Activated B cell treated with CpG ODN at 0.5 μM for 24 hours (primary cell): ENCODE results near the gene IFNB1. TPM values are rescaled to one million over a fixed set of nuclear protein-coding genes. Genes with fewer than 3 reads are reported as not detected.

Experiments
- ATAC-seq: fragments of 200-7000 bp; cut with Tn5 transposase; one replicate; pipeline ENCODE4 v1.10.0; 2021; ENCODE audit warnings: low read depth, mild to moderate bottlenecking, moderate library complexity
- CTCF ChIA-PET: fragments of 350-600 bp; sonication (Branson Sonifier 250); formaldehyde crosslinking; loops from one replicate; lab custom pipeline; 2021; ENCODE audit warnings: antibody characterized with exemption; lab: Charles Lee
- POLR2A ChIA-PET: fragments of 350-600 bp; sonication (Branson Sonifier 250); formaldehyde crosslinking; loops from one replicate; lab custom pipeline; 2021; ENCODE audit warnings: antibody characterized with exemption; lab: Charles Lee
- DNase-seq: peaks from one replicate; pipeline ENCODE4 v3.0.0; 2022
- H3K27ac Mint-ChIP-seq: one replicate; pipeline ENCODE4 v1.8.0; 2020; ENCODE audit warnings: mixed read lengths
- H3K27me3 Mint-ChIP-seq: one replicate; pipeline ENCODE4 v1.8.0; 2021; ENCODE audit warnings: mixed read lengths
- H3K36me3 Mint-ChIP-seq: one replicate; pipeline ENCODE4 v1.8.0; 2021; ENCODE audit warnings: low read depth, mixed read lengths
- H3K4me1 Mint-ChIP-seq: one replicate; pipeline ENCODE4 v1.8.0; 2021; ENCODE audit warnings: mixed read lengths
- H3K4me3 Mint-ChIP-seq: one replicate; pipeline ENCODE4 v1.8.0; 2020; ENCODE audit warnings: mild to moderate bottlenecking, mixed read lengths
- H3K9me3 Mint-ChIP-seq: one replicate; pipeline ENCODE4 v1.8.0; 2020; ENCODE audit warnings: mixed read lengths
- intact Hi-C: fragments of 100-400 bp; cut with micrococcal nuclease; formaldehyde crosslinking; loops from one replicate; pipeline ENCODE4 v1.15.1; 2024
- total RNA-seq: library from RNA; stranded (reverse); gene quantifications from 2 replicates; pipeline ENCODE4 v1.2.3, GENCODE V29; 2022
- TF ChIP-seq, protein P1 (sequence below): fragments of 200-600 bp; IDR thresholded peaks from one replicate; pipeline ENCODE4 v1.8.0; 2022; ENCODE audit warnings: antibody characterized with exemption, mild to moderate bottlenecking

IFNB1 gene
- total RNA-seq, 1 donor from 2014 or later = not detected

DNA sequence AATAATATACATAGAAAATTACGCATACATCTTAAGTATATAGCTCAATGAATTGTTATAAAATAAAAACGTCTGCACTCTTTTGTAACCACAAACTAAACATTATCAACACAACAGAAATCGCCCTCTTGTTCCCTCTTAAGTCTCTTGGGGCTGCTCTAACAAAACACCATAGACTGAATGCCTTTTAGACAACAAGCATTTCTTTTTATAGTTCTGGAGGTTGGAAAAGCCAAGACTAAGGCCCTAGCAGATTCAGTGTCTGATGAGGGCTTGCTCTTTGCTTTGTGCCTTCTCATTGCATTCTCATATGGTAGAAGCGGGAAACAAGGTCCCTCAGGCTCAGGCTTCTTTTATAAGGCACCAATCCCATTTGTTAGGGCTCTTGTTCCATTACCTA is 4.9 kb upstream of the IFNB1 start:
- H3K36me3 Mint-ChIP-seq = no peaks in the 10 kb centered on the region
- no peak overlapping the region for H3K4me3 Mint-ChIP-seq
- POLR2A ChIA-PET = no interaction called here
- no peaks in the 10 kb centered on the region for H3K27me3 Mint-ChIP-seq
- H3K4me1 Mint-ChIP-seq = peaks cover 3% of the 10 kb centered on the region
- TF ChIP-seq, protein P1, sequence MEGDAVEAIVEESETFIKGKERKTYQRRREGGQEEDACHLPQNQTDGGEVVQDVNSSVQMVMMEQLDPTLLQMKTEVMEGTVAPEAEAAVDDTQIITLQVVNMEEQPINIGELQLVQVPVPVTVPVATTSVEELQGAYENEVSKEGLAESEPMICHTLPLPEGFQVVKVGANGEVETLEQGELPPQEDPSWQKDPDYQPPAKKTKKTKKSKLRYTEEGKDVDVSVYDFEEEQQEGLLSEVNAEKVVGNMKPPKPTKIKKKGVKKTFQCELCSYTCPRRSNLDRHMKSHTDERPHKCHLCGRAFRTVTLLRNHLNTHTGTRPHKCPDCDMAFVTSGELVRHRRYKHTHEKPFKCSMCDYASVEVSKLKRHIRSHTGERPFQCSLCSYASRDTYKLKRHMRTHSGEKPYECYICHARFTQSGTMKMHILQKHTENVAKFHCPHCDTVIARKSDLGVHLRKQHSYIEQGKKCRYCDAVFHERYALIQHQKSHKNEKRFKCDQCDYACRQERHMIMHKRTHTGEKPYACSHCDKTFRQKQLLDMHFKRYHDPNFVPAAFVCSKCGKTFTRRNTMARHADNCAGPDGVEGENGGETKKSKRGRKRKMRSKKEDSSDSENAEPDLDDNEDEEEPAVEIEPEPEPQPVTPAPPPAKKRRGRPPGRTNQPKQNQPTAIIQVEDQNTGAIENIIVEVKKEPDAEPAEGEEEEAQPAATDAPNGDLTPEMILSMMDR = no peak
- ATAC-seq (no peak), DNase-seq (no peak)
- H3K27ac Mint-ChIP-seq = no peak overlapping the region
- peaks cover 5% of the 10 kb centered on the region for H3K9me3 Mint-ChIP-seq
- CTCF ChIA-PET = no interaction called here
- intact Hi-C loops = no loop called here

DNA sequence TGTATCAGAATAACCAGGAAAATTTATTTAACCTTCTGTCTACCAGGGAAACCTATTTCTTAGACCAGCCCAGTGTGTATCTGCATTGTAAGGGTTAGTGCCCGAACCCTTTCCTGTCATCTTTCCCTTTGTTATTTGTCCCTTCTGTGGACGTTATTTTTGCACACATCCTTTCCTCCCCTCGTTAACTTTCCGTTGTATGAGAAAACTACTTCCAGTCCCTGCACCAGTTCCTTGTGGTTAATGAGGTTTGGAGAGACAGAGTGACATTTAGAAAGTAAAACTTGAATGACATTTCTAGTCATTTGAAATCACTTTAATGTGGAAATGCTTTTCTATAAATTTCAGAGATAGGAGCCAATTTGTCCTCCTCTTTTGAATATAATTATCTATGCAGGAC is 4.3 kb upstream of the IFNB1 start:
- ChIA-PET CTCF (no interaction called here), POLR2A (no interaction called here)
- Mint-ChIP-seq H3K4me1 (peaks cover 3% of the 10 kb centered on the region), H3K4me3 (no peak overlapping the region), H3K9me3 (peaks cover 5% of the 10 kb centered on the region), H3K36me3 (no peaks in the 10 kb centered on the region), H3K27ac (no peak overlapping the region), H3K27me3 (no peaks in the 10 kb centered on the region)
- TF ChIP-seq, protein P1 = no peak
- ATAC-seq = no peak
- no peak for DNase-seq
- intact Hi-C loops = no loop called here

DNA sequence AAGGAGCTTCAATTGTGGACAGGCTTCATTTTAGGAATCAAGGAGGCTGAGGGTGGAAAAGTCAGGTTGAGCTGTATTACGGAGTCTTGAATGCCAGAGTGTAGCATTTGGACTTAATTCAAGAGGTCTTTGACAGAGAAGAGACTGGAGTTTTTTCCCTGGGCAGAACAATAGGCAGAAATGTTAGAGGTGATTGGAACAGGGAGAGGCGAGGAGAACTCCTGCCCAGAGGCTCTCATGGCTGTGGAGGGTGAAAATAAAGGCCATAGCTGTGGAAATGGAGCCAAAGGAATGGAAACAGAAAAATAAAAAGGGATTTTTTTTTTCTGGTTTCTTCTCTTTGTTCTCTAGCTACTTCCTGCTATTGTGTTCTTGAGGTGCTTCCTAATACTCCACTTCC is 3.7 kb upstream of the IFNB1 start:
- Mint-ChIP-seq H3K9me3 (peaks cover 5% of the 10 kb centered on the region), H3K36me3 (no peaks in the 10 kb centered on the region), H3K4me1 (peaks cover 3% of the 10 kb centered on the region), H3K27me3 (no peaks in the 10 kb centered on the region), H3K27ac (no peak overlapping the region), H3K4me3 (no peak overlapping the region)
- TF ChIP-seq, protein P1 = no peak
- ChIA-PET CTCF (no interaction called here), POLR2A (no interaction called here)
- intact Hi-C loops = no loop called here
- no peak for DNase-seq
- no peak for ATAC-seq

DNA sequence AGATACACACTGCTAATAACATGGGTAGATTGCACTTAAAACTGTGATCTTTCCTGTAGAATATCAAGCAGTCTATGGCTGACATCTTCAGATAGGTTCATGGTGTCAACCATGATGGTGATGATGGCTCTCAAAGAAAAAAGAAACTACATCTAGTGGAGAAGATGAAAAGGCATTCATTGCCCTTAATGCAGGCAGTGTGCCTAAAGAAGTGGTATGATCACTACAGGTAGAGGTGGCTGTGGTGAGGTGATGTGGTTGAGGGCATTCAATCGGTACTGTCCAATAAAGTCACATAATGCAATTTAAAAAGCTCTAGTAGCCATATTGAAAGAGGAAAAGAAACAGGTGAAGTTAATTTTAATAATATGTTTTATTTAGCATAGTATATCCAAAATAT is 3.1 kb upstream of the IFNB1 start:
- ATAC-seq = no peak
- no peak overlapping the region for H3K27ac Mint-ChIP-seq
- CTCF ChIA-PET = no interaction called here
- H3K36me3 Mint-ChIP-seq = no peaks in the 10 kb centered on the region
- no peak for DNase-seq
- peaks cover 5% of the 10 kb centered on the region for H3K9me3 Mint-ChIP-seq
- TF ChIP-seq, protein P1 = no peak
- POLR2A ChIA-PET = no interaction called here
- H3K27me3 Mint-ChIP-seq = peaks cover 2% of the 10 kb centered on the region
- no peak overlapping the region for H3K4me3 Mint-ChIP-seq
- H3K4me1 Mint-ChIP-seq = peaks cover 3% of the 10 kb centered on the region
- intact Hi-C loops = no loop called here

DNA sequence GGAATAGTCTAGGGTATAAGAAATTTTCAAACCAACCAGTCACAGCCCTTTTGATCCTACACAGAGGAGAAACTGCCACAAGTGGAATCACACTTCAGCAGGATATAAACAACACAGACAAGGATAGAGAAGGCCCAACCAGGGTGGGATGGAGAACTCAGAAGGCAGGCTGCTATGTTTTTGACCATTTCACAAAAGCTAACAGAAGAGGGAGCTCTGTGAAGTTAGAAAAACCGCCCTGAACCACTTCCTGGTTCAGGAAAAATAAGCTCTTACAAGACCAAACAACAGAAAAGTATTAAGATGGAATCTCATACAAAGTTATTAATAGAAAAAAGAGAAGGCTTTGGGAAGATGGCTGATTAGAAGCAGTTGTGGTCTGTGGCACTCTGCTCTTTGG is 960 bp upstream of the IFNB1 start:
- TF ChIP-seq, protein P1 = no peak
- intact Hi-C loops = no loop called here
- CTCF ChIA-PET = interaction anchor here (2.9 kb wide), 1 partner anchor 33 kb away, joined by 21 read pairs; no protein-coding TSS in a partner anchor

More for the DNA sequence above, 960 bp upstream of the IFNB1 start:
- no peak overlapping the region for H3K4me3 Mint-ChIP-seq
- peaks cover 3% of the 10 kb centered on the region for H3K4me1 Mint-ChIP-seq
- H3K36me3 Mint-ChIP-seq = no peaks in the 10 kb centered on the region
- H3K9me3 Mint-ChIP-seq = peaks cover 3% of the 10 kb centered on the region
- no peak overlapping the region for H3K27ac Mint-ChIP-seq
- ATAC-seq = no peak
- POLR2A ChIA-PET = no interaction called here
- peaks cover 2% of the 10 kb centered on the region for H3K27me3 Mint-ChIP-seq
- no peak for DNase-seq
